PC-9 (cell line): ENCODE measurements around the gene MCM5.
"Not testable (repeated sequence)": the region's sequence is repeated elsewhere in the genome, so short reads cannot be mapped to it uniquely, and the experiment has no call there.

ENCODE experiments used
- CTCF ChIP-seq: fragments of 200-600 bp; sonication (generic); conservative IDR thresholded peaks from 2 replicates; pipeline ENCODE4 v1.6.1; 2017; ENCODE audit warnings: mixed run types, antibody characterized with exemption, mild to moderate bottlenecking, moderate library complexity
- EZH2 ChIP-seq: fragments of 200-600 bp; sonication (generic); IDR thresholded peaks from 2 replicates; pipeline ENCODE4 v1.8.0; 2017; ENCODE audit warnings: antibody characterized with exemption, low read depth

GRCh38 chr22:35459976-35460375 lies 60.0 kb downstream of the MCM5 start:
- TF ChIP-seq CTCF, EZH2: not testable (repeated sequence)
